Measurements from ENCODE around the gene MRPS23.
"Not testable (repeated sequence)": the region's sequence is repeated elsewhere in the genome, so short reads cannot be mapped to it uniquely, and the experiment has no call there.

MRPS23 gene

DNA sequence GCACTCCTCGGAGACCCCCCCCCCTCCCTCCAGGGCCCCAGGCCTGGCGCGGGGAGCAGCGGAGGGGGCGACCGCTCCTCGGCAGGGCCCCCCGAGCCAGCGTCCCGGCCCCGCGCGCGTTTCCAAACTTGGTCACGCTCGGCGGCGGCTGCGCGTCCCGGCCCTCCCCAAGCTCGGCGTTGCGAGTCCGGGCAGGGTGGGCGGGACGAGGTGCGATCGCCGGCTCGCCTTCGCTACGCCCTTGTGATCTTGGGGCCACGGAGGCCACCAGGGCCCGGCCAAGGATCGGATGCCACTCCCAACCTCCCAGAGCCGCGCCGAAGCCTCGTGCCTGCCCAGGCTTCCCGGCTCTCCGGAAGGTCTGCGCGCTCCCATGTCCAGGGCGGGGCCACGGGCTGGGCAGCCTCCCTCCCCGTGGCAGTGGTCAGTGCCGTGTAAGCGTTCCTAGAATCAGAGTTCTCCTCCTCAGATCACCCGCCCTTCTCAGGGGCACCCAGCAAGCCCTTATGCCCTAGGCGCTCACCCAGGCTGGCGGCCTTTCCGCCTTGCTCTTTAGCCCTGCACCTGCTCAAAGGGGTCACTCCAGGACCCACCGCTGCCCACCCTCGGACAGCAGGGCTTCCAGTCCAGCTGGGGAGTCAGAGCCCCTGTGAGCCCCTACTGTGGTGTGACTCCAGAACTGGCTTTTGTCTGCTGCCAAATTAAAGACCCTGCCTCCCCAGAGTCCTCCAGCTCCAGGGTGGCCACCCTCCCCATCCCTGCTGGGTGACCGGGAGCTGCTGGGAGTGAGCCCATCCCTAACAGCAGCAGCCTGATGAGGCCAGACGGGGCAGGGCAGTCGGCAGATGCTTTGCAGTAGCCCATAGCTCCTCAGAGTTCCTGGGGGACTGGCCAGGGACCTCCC is 12.2 kb upstream of the MRPS23 start:
- peak in 1 of 2 experiments; percentile 50 for DNase-seq

DNA sequence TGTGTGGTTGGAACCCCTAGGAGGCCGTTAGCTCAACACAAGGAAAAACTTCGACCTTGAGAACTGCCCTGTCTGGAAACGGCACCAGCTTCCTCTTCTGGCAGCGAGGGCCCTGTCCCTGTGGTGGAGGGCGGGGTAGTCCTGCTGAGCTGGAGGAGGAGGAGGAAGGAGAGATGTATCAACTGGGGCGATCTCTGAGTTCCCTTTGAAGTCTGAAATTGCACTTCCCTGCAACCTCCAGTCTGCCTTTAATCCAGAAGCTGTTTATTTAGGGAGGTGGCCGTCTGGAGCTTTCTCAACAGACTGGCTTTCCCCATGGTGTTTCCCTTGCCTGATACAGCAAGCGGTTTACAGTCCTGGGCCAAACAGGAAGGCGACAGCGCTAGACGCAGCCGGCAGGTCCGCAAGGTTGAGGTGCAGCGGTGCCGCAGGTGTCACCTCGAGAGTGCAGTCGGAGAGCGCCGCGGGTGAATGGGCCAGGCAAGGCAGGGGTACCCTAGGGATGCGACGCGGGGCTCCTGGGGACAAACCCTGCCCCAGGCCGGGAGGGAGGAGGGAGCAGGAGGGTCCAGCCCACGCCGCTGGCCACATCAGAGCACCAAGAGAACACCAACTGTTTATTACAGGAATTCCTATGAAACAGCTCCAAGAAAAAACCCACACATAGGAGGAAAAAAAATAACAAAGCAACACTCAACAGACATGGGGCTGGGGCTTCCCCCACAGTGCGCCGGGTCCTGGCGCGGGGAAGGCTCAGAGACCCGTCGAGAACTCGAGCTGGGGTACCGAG is 11.4 kb upstream of the MRPS23 start:
- peak in 1 of 2 experiments; percentile 61 for DNase-seq

DNA sequence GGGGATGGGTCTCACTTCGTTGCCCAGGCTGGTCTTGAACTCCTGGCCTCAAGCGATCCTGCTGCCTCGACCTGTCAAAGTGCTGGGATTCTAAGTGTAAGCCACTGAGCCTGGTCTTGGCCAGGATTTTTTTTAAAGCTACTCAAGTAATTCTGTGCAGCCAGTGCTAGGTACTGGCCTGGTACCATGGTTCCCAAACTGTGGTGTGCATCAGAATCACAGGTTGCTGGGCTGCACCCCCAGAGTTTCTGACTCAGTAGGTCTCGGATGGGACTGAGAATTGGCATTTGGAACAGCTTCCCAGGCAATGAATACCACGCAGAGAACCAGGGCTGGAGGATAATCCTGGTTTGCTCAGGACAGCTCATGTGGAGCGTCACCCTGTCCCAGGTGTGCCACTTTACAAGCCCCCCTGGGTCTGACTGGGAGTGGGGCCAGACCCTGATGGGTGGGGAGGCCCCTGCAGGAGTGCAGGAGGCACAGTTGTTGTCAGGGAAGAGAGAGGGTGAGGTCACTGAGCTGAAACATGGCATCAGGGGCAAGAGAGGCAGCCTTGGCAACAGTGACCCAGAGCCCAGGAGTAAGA is 10.7 kb upstream of the MRPS23 start:
- no peak for DNase-seq

DNA sequence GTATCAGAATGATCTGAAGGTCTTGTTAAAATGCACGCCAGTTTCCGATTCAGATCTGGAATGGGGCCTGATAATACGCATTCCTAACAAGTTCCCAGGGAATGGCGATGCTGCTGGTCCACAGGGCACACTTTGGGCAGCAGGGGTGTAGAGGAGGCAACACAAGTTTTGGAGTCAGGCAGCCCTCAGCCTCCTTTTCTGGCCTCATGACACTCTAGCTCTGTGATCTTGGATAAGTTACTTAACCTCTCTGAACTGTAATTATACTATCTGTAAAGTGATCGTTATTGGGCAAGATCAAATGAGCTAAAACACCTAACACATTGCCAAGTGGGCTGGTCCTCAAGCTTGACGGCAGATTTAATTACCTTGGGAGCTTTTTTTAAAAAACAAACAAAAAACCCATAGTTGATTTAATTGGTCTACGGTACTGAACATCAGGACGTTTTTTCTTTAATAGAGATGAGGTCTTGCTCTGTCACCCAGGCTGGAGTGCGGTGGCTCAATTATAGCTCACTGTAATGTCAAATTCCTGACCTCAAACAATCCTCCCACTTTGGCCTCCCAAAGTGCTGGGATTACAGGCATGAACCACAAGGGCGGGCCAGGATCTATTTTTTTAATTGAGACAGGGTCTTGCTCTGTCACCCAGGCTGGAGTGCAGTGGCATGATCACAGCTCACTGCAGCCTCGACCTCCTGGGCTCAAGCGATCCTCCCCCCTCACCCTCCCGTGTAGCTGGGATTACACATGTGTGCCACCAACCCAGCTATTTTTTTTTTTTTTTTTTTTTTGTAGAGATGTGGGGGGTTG is 10.0 kb upstream of the MRPS23 start:
- no peak for DNase-seq

DNA sequence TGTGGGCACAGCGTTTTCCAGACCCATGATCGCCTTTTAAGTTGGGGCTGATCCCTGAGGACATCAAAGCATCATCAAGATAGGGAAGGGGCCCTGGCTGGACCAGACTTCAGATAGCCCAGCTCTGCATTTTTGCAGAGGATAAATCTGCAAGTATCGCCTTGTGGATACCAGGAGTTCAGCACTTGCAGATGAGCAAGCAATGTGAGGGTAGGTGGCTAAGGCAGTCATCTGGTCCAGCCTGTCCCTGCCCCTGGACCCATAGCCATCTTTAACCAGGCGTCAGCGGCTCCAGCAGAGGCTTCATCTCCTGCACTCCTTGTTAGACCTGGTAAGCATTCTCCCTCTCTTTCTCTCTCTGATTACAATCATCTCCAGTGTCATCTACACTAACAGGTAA is 9.0 kb upstream of the MRPS23 start:
- DNase-seq, result no peak

DNA sequence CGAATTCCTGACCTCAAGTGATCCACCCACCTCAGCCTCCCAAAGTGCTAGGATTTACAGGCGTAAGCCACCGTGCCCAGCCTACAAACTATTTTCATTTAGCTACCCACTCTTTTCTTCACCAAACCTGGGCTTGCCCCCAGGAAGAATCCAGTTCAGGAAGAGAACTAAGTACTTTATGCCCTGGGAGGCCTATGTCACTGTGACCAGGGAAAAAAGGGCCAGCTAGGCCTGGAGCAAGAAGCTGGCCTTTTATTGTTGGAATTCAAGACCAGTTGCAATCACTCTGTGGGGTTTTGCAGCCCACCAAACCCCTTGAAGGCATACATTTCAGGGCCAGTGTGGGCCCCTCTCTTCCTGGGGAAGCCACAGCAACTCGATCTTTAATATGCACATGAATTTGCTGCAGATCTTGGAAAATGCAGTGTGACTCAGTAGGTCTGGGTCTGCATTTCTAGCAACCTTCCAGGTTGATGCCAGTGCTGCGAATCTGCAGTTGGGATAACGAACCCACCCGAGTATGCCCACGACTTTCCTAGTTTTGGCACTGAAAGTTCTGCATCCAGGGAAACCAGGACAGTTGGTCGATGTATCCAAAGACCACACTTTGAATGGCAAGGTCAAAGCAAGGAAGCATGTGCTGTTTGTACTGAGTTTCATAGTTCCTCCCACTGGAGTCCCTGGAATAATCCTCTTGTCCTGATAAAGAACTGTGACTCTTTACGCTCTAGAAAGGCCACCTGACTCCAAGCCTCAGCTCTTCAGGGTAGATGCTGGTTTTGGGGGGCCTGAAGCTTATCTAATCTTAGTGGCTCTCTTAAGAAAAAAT is 7.2 kb upstream of the MRPS23 start:
- no peak for DNase-seq

DNA sequence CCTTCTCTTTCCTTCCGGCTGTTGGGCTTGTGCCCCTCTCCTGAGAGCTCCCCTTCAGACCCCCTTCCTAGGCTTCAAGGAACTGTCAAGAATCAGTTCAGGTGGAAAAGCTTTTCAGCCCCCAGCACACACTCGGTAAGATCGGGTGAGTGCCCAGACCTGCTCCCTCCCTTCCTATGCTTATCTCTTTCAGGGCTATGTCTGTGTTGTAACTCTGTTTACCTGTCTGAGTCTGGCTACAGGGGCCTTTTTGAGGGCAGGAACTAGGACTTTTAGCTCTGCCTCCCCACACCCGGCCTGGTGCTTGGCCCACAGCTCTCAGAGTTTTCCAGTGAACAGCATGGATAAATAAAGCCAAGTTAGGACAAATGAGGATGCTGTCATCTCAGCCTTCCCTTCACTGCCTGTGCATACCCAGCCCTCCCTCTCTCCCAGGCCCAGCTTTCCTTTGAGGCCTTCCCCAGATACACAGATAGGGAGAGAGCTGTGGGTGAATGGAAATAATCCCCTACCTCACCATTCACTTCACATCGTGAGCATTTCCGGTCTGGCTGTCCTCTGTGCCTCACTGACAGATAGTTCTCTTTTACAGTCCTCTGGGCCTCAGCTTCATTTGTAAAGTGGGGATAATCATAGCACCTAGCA is 5.7 kb upstream of the MRPS23 start:
- DNase-seq, result no peak

DNA sequence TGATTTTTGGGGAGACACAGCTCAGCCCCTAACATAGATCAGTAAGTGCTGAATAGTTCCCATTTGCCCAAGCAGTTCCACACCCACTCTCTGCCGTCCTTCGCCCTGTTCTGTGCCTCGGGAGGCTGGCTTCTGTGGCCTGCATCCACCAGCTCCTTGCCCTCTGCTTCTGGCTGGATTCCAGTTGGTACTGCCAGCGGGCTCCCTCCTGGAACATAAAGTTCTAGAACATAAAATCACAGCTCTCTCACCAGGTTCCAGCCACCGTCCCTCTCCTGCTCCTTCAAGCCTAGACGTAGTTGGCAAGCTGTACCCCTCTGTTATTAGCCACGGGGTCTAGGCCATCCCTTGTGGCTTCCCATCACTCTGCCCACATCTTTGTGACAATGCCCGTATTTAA is 3.9 kb upstream of the MRPS23 start:
- no peak for DNase-seq

DNA sequence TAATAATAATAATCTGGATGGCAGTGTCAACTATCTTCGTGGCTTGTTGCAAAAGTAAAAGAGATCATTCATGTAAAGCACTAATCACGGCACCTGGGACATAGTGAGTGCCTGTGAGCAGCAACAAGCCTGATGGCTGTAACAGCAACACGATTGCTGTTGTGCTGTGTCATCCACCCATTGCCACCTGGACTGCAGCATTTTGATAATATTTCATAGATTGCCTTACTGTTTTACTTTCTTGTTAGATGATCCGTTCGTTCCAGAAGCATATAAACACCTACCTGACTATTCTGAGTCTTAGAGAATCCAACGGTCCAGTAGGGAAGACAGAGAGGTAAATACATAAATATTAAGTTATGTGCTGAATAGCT is 3.1 kb upstream of the MRPS23 start:
- DNase-seq, result no peak

DNA sequence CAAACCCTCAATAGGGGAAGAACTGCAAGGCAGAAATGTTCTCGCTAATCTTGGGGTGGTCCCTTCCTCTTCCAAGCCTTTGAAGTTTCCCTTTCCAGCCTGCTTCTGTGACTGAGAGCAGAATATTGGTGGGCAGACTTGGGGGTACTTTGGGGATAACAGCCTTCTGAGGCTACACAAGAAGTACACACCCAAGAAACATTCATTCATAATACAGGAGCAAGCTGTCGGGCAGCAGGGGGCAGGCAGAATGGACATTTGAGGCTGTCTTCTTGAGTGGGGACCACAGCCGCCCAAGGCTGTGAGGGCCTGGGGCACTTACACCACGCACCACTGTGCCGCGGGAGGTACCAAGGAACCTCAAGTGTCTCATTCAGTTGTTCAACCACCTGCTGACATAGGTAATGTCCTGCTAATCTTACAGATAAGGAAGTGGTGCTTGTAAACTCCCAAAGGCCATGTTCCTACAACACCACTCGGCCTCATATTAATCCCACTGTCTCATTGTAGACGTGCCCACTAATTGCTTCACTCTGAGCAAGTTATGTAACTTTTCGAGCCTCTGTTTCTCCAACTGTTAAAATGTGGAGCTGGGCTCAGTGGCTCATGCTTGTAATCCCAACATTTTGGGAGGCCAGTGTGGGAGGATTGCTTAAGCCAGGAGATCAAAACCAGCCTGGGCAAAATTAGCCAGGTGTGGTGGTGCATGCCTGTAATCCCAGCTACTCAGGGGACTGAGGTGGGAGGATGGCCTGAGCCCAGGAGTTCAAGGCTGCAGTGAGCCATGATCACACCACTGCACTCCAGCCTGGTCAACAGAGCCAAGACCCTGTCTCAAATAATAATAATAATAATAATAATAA is 2.5 kb upstream of the MRPS23 start:
- DNase-seq, result no peak

DNA sequence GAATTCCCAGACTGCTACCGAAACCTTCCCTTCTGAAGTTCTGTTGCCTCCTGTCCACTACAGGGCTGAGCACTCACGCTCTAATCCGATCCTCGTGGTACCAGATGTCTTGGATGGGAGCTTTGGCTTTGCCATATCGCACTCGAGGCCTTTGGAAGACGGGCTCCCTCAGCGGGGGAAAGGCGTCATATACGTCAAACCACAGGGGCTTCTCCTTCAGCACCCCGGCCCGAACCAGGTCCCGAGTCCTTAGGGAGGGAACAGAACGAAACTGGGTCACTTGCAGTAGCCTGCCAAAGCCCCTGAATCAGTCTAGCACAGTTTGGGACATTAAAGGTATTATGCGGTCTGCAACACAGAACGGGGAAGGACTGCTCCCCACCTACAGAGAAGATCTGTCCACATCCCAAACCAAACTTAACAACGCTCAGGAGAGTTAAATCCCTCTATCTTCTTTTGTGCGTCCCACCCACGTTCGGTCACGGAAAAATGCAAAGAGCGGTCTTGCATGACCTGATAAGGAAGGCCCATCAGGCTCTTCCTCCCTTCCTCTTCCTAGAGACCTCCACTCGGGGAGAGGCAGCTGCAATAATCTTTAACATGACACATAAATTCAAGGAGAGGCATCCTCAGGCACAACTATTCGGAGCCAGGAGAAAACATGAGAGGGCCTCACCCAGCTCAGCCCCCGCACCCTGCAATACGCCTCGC is 526 bp downstream of the MRPS23 start:
- DNase-seq, result peak in 1 of 2 experiments; percentile 29

DNA sequence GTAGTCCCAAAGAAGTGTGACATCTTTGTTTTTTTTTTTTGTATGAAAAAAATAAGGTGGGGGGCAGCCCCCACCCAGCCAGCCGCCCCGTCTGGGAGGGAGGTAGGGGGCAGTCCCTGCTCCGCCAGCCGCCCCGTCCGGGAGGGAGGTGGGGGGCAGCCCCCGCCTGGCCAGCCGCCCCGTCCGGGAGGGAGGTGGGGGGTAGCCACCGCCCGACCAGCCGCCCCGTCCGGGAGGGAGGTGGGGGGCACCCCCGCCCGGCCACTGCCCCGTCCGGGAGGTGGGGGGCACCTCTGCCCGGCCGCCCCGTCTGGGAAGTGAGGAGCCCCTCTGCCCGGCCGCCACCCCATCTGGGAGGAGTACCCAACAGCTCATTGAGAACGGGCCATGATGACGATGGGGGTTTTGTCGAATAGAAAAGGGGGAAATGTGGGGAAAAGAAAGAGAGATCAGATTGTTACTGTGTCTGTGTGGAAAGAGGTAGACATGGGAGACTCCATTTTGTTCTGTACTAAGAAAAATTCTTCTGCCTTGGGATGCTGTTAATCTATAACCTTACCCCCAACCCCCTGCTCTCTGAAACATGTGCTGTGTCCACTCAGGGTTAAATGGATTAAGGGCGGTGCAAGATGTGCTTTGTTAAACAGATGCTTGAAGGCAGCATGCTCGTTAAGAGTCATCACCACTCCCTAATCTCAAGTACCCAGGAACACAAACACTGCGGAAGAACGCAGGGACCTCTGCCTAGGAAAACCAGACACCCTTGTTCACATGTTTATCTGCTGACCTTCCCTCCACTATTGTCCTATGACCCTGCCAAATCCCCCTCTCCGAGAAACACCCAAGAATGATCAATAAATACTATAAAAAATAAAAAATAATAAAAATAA is 3.5 kb downstream of the MRPS23 start:
- not testable (repeated sequence) for DNase-seq

DNA sequence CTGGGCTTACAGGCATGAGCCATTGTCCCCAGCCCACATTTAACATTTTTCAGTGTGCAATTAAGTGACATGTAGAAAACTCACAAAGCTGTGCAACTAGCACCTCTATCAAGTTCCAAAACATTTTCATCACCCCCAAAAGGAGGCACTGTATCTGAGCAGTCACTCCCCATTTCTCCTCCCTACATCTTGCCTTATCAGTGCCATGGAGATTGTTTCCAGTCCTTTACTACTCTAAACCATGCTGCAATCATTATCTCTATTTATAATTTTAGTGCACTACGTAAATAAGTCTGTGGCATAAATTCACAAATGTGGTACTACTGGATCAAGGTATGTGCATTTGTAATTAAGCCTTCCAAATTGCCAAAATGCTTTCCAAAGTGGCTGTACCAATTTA is 7.6 kb downstream of the MRPS23 start:
- no peak for DNase-seq

DNA sequence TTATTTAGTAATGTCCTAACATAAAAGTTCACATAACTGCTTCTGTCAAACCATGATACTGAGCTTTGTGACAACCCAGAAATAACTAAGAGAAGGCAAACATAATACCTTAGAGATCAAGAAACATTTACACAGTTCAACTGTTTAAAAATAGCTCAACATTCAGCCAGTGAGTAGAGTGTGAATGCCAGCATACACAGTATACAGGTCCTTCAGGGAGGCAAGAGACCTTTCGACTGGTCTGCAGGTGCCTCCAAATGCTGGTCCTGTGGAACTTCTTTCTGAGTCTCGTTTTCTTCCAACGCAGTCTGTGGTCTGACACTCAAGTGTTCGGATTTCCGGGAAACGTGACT is 10.3 kb downstream of the MRPS23 start:
- no peak for DNase-seq

DNA sequence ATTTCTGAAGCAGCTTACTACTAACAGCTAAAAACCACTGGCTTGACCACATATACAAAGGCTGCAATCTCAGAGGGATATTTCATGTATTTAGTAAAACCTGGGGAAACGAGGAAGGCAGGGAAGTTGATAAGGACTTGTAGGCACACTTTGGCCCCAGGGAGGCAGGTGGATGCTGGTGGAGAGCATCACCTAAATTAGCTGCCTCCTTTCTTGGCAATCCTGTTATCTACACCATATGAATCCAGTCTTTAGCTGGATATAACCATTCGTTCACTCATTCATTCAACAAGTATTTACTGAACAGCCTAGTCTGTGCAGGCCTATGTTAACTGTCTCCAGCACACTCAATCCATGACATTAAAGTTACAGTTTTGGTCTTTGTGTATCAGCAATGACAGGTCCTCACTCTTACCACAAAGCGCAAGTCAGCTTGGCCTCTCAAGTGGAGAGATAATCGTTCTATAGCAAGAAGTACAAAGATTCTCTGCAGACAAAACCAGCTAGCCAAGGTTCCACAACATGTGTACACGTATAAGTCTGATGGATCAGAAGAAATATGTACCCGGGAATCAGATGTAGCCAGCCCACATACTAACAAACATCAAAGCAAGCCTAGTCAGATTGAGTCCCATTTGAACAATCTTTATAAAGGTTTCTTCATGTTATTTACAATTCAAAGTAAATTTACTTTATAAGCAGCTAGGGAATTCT is 10.8 kb downstream of the MRPS23 start:
- DNase-seq, result no peak

DNA sequence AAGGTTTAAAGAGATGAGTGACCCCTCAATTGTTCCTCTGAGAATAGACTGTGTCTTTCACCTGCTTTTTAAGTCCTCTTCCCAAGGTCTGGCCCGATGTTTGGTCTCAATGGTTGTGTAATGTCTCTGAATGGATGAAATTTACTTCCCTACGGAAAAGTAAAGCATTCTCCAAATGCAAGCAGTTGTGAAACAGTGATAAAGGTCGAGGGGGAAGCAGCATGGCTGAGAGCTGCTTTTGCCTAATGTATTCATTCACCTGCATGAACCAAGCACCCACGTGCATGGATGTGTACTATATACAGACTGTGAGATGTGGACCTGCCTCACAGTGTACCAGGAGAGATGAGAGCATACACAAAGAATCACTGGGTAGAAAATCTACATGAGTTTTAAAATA is 11.4 kb downstream of the MRPS23 start:
- peak in 1 of 2 experiments; percentile 11 for DNase-seq

DNA sequence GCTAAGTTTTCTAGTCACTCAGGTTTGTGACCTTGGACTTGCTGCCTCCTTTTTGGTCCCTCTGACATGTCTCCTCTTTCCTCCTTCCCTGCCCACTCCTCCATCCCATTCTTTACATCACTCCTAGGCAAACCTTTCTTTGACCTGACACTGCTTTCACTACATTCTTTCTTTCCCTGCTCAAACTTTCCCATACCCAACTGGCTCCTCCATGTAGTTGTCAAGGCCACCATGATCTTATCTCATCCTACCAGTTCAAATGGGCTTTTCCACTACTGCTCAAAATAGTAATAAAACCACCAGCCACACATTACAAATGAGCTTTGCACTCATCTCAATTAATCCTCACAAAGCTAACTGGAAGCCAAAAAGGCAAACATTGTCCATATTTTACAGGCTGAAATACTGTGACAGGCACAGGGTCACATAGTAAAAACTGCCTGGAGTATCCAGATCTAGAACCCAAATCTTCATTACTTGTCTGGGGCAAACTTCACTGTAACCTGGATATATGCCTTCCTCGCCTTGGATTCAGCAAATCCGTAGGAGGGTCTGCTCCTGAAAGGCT is 14.4 kb downstream of the MRPS23 start:
- no peak for DNase-seq
